SK-N-SH (cell line): Measurements from ENCODE around the gene TEKTIP1. TPM values are rescaled to one million over a fixed set of nuclear protein-coding genes. Genes with fewer than 3 reads are reported as not detected.

ENCODE experiments used
- CTCF ChIA-PET: fragments of 300-600, 350-600 bp; formaldehyde crosslinking; extraction: SDS; loops from one replicate; lab custom pipeline; 2021; lab: Yijun Ruan, JAX
- POLR2A ChIA-PET: fragments of 350-600 bp; sonication (Branson Sonifier 250); formaldehyde crosslinking; extraction: SDS; loops from one replicate; lab custom pipeline; 2020; ENCODE audit warnings: antibody characterized with exemption, inconsistent platforms; lab: Yijun Ruan, JAX
- DNase-seq: peaks from one replicate; pipeline ENCODE4 v3.0.0; 2012
- H2AFZ ChIP-seq: fragments of 200-600 bp; sonication (generic); 2 replicates; pipeline ENCODE4 v1.8.1; 2016; ENCODE audit warnings: antibody characterized with exemption, mild to moderate bottlenecking, low read depth
- H3F3A ChIP-seq: fragments of 200-600 bp; sonication (generic); replicated peaks from 2 replicates; pipeline ENCODE3; 2016; ENCODE audit warnings: antibody characterized with exemption, mild to moderate bottlenecking; ENCODE audit not compliant: insufficient read depth
- H3K27ac ChIP-seq, 2 experiments: fragments of 200-500 bp in 1 of 2; fragments of 200-600 bp in 1 of 2; sonication (Bioruptor generic) in 1 of 2; sonication (generic), shearing (Covaris generic) in 1 of 2; 2 replicates each; pipeline versions ENCODE4 v1.5.1 to v1.6.1; 2014 to 2016; ENCODE audit warnings: low read depth in 2 of 2, inconsistent platforms in 1 of 2, low read length in 1 of 2, mild to moderate bottlenecking in 1 of 2, mixed read lengths in 1 of 2
- H3K27me3 ChIP-seq: fragments of 200-600 bp; sonication (generic), shearing (Covaris generic); 2 replicates; pipeline ENCODE4 v1.6.1; 2016; ENCODE audit warnings: mixed run types; ENCODE audit not compliant: insufficient read depth
- H3K36me3 ChIP-seq, 2 experiments: fragments of 200-500 bp in 1 of 2; fragments of 200-600 bp in 1 of 2; sonication (Bioruptor generic) in 1 of 2; sonication (generic) in 1 of 2; replicated peaks in 1 of 2; 2 replicates each; pipeline versions ENCODE3 to v1.5.1; 2014 to 2016; ENCODE audit warnings: low read length in 1 of 2, mild to moderate bottlenecking in 1 of 2; ENCODE audit not compliant: insufficient read depth in 2 of 2, control insufficient read depth in 1 of 2
- H3K4me1 ChIP-seq, 2 experiments: fragments of 200-500 bp in 1 of 2; fragments of 200-600 bp in 1 of 2; sonication (Bioruptor generic) in 1 of 2; sonication (generic), shearing (Covaris generic) in 1 of 2; 2 replicates each; pipeline versions ENCODE4 v1.5.1 to v1.6.1; 2014 to 2016; ENCODE audit warnings: low read depth in 1 of 2, low read length in 1 of 2, mixed run types in 1 of 2; ENCODE audit not compliant: insufficient read depth in 2 of 2, control insufficient read depth in 1 of 2
- H3K4me2 ChIP-seq: fragments of 200-600 bp; sonication (generic), shearing (Covaris generic); 2 replicates; pipeline ENCODE4 v1.6.1; 2017; ENCODE audit warnings: mixed run types
- H3K4me3 ChIP-seq, 2 experiments: fragments of 200-500 bp in 1 of 2; fragments of 200-600 bp in 1 of 2; sonication (Bioruptor generic) in 1 of 2; sonication (generic), shearing (Covaris generic) in 1 of 2; 2 replicates each; pipeline versions ENCODE4 v1.5.1 to v1.8.1; 2014 to 2016; ENCODE audit warnings: low read depth in 2 of 2, inconsistent platforms in 1 of 2, low read length in 1 of 2, mild to moderate bottlenecking in 1 of 2, mixed read lengths in 1 of 2, moderate library complexity in 1 of 2
- H3K79me2 ChIP-seq: fragments of 200-600 bp; sonication (generic); 2 replicates; pipeline ENCODE4 v1.8.1; 2017; ENCODE audit warnings: mild to moderate bottlenecking; ENCODE audit not compliant: insufficient read depth
- H3K9ac ChIP-seq: fragments of 200-600 bp; sonication (generic); 2 replicates; pipeline ENCODE4 v1.6.1; 2017; ENCODE audit warnings: mixed run types
- H3K9me2 ChIP-seq: fragments of 200-600 bp; sonication (generic); 2 replicates; pipeline ENCODE4 v1.6.1; 2017; ENCODE audit warnings: mixed run types
- H3K9me3 ChIP-seq: fragments of 200-600 bp; sonication (generic); 2 replicates; pipeline ENCODE4 v1.6.1; 2017; ENCODE audit warnings: mixed run types, mild to moderate bottlenecking, moderate library complexity
- H4K20me1 ChIP-seq: fragments of 200-600 bp; sonication (generic); 2 replicates; pipeline ENCODE4 v1.6.1; 2017; ENCODE audit warnings: mild to moderate bottlenecking, mixed run types; ENCODE audit not compliant: insufficient read depth
- ELF1 ChIP-seq: IDR thresholded peaks from 2 replicates; pipeline ENCODE4 v1.4.0; 2012
- EP300 ChIP-seq, 2 experiments: IDR thresholded peaks; 2 replicates each; pipeline versions ENCODE4 v1.4.0 to v1.6.1; 2012; ENCODE audit warnings: borderline replicate concordance in 1 of 2, low read depth in 1 of 2, low read length in 1 of 2
- FOSL2 ChIP-seq: IDR thresholded peaks from 2 replicates; pipeline ENCODE4 v1.4.0; 2012; ENCODE audit warnings: low read depth, mild to moderate bottlenecking, moderate library complexity, borderline replicate concordance
- FOXM1 ChIP-seq: IDR thresholded peaks from 2 replicates; pipeline ENCODE4 v1.4.0; 2012; ENCODE audit warnings: low read depth, mild to moderate bottlenecking
- GATA2 ChIP-seq: sonication (generic); formaldehyde crosslinking; IDR thresholded peaks from 2 replicates; pipeline ENCODE4 v1.5.0; 2020; ENCODE audit warnings: mild to moderate bottlenecking, missing genetic modification reagents
- MAX ChIP-seq: IDR thresholded peaks from 2 replicates; pipeline ENCODE4 v1.4.0; 2012; ENCODE audit warnings: low read depth
- MEF2A ChIP-seq: IDR thresholded peaks from 2 replicates; pipeline ENCODE4 v1.4.0; 2012; ENCODE audit warnings: low read depth, borderline replicate concordance
- NFIC ChIP-seq: IDR thresholded peaks from 2 replicates; pipeline ENCODE4 v1.4.0; 2012; ENCODE audit warnings: borderline replicate concordance
- POLR2AphosphoS5 ChIP-seq: IDR thresholded peaks from 2 replicates; pipeline ENCODE4 v1.6.1; 2012; ENCODE audit warnings: low read depth, low read length
- RAD21 ChIP-seq: IDR thresholded peaks from 2 replicates; pipeline ENCODE4 v1.6.1; 2012; ENCODE audit warnings: mild to moderate bottlenecking, low read length
- RCOR1 ChIP-seq: fragments of 150-350 bp; IDR thresholded peaks from 2 replicates; pipeline ENCODE4 v1.6.1; 2017; ENCODE audit warnings: antibody characterized with exemption, low read length
- RFX5 ChIP-seq: IDR thresholded peaks from 2 replicates; pipeline ENCODE4 v1.6.1; 2012; ENCODE audit warnings: mild to moderate bottlenecking, improper control_type of control experiment, low read length
- RXRA ChIP-seq: IDR thresholded peaks from 2 replicates; pipeline ENCODE4 v1.4.0; 2012; ENCODE audit warnings: low read depth, mild to moderate bottlenecking, borderline replicate concordance
- SIN3A ChIP-seq: IDR thresholded peaks from 2 replicates; pipeline ENCODE4 v1.6.1; 2012; ENCODE audit warnings: low read depth, mild to moderate bottlenecking, low read length, moderate library complexity, borderline replicate concordance
- TEAD4 ChIP-seq: IDR thresholded peaks from 2 replicates; pipeline ENCODE4 v1.4.0; 2012; ENCODE audit warnings: mild to moderate bottlenecking, borderline replicate concordance; ENCODE audit not compliant: insufficient read depth
- USF1 ChIP-seq: IDR thresholded peaks from 2 replicates; pipeline ENCODE4 v1.4.0; 2012; ENCODE audit warnings: low read depth, borderline replicate concordance
- USF2 ChIP-seq: fragments of 150-350 bp; IDR thresholded peaks from 2 replicates; pipeline ENCODE4 v1.6.1; 2017; ENCODE audit warnings: antibody characterized with exemption, low read length, low read depth, borderline replicate concordance
- YY1 ChIP-seq: IDR thresholded peaks from 2 replicates; pipeline ENCODE4 v1.4.0; 2012; ENCODE audit warnings: low read depth, mild to moderate bottlenecking
- WGBS: methylation state at CpG from one replicate; pipeline ENCODE4 v1.1.6; 2017; ENCODE audit warnings: low lambda C conversion rate; 5-methylcytosine and 5-hydroxymethylcytosine counted together
- polyA plus RNA-seq, 3 experiments: library from polyadenylated mRNA; depleted of rRNA; stranded (reverse); fragments of >200 nt; gene quantifications; 2 replicates each; pipeline ENCODE4 v1.2.3, GENCODE V29; 2012
- TF ChIP-seq, protein P1 (sequence below): fragments of 150-350 bp; IDR thresholded peaks from 2 replicates; pipeline ENCODE4 v1.6.1; 2016; ENCODE audit warnings: mild to moderate bottlenecking, low read depth, low read length

Gene TEKTIP1
- polyA plus RNA-seq, 1 of the 3 experiments (the other 2 are of a cell fraction), result 0.12 TPM

DNA sequence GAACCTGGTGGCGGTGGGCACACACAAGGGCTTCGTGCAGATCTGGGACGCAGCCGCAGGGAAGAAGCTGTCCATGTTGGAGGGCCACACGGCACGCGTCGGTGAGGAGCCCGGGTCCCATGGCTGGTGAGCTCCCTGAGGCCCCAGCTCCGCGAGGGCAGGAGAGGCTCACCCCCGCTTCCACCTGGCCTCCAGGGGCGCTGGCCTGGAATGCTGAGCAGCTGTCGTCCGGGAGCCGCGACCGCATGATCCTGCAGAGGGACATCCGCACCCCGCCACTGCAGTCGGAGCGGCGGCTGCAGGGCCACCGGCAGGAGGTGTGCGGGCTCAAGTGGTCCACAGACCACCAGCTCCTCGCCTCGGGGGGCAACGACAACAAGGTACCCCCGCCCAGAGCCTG, 7.3 kb upstream of the TEKTIP1 start (continued):
- TF ChIP-seq, protein P1, sequence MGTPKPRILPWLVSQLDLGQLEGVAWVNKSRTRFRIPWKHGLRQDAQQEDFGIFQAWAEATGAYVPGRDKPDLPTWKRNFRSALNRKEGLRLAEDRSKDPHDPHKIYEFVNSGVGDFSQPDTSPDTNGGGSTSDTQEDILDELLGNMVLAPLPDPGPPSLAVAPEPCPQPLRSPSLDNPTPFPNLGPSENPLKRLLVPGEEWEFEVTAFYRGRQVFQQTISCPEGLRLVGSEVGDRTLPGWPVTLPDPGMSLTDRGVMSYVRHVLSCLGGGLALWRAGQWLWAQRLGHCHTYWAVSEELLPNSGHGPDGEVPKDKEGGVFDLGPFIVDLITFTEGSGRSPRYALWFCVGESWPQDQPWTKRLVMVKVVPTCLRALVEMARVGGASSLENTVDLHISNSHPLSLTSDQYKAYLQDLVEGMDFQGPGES, result no peak
- no peak for TF ChIP-seq RAD21
- no peak for TF ChIP-seq ELF1
- no peak for TF ChIP-seq YY1
- no peak for TF ChIP-seq RXRA

DNA sequence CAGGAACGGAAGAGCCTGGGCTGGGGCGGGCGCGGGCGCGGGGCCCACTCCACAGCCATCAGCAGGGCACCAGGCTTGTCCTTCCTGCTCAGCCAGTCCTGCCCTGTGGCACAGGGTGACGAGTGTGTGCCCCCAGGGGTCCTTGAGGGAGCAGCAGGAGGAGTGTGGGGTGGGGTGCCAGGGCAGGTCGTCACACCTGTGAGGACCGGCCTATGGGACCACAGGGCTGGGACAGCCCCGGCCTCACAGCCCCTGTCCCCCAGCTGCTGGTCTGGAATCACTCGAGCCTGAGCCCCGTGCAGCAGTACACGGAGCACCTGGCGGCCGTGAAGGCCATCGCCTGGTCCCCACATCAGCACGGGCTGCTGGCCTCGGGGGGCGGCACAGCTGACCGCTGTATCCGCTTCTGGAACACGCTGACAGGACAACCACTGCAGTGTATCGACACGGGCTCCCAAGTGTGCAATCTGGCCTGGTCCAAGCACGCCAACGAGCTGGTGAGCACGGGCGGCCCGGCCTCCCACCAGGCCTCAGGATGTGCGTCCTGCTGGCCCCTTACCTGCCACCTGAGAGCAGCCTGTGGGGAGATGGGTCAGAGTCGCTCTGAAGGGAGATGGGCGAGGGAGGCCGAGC, 6.7 kb upstream of the TEKTIP1 start:
- H3K36me3 ChIP-seq, result peaks cover under 1 to 52% of the 10 kb centered on the region in 2 experiments
- CTCF ChIA-PET, result interaction anchor here (1.2 to 1.4 kb wide), 2 partner anchors 13 to 54 kb away, joined by 3 to 6 read pairs; no protein-coding TSS in a partner anchor
- WGBS, result 93% methylated on average over 12 of the region's 33 CpGs

GRCh38 chr19:3533033-3533432, 5.9 kb upstream of the TEKTIP1 start:
- WGBS, result 85% methylated on average over 4 of the region's 17 CpGs
- no peak for DNase-seq
- H3K4me1 ChIP-seq, result no peaks in the 10 kb centered on the region; a peak in 1 of 4 replicates
- H3K27me3 ChIP-seq, result no peaks in the 10 kb centered on the region
- no peaks in the 10 kb centered on the region for H3K9me3 ChIP-seq
- H3K9ac ChIP-seq, result no peak overlapping the region
- POLR2A ChIA-PET, result no interaction called here
- CTCF ChIA-PET, result interaction anchor here (1.2 kb wide), 1 partner anchor 12 kb away, joined by 6 read pairs; no protein-coding TSS in a partner anchor
- peaks cover 9% of the 10 kb centered on the region for H4K20me1 ChIP-seq
- no peak overlapping the region for H3K4me2 ChIP-seq
- H3K9me2 ChIP-seq, result no peaks in the 10 kb centered on the region
- H3K4me3 ChIP-seq, result no peak overlapping the region
- peaks cover 4% of the 10 kb centered on the region for H3F3A ChIP-seq
- H3K27ac ChIP-seq, result no peak overlapping the region
- H3K79me2 ChIP-seq, result no peaks in the 10 kb centered on the region
- TF ChIP-seq EP300 (IDR thresholded peaks at IDR 0.05; ENCODE audit: borderline replicate concordance in 1 of 2, low read depth in 1 of 2, low read length in 1 of 2) (no peak), GATA2 (no peak), FOXM1 (no peak), YY1 (no peak), NFIC (no peak), MEF2A (no peak), RCOR1 (no peak), USF1 (no peak), RFX5 (no peak), POLR2AphosphoS5 (no peak), RXRA (no peak), SIN3A (no peak), USF2 (no peak), TEAD4 (no peak), FOSL2 (no peak)
- H2AFZ ChIP-seq, result no peak overlapping the region
- H3K36me3 ChIP-seq, result peaks cover 0 to 48% of the 10 kb centered on the region in 2 experiments

More for the DNA sequence above, 6.7 kb upstream of the TEKTIP1 start:
- H3K4me1 ChIP-seq, result no peaks in the 10 kb centered on the region; a peak in 1 of 4 replicates
- no peak for DNase-seq
- no peak for TF ChIP-seq MAX
- TF ChIP-seq SIN3A, result no peak
- TF ChIP-seq, all 33 proteins: peak for 0
- no peak overlapping the region for H3K9ac ChIP-seq
- H3K27me3 ChIP-seq, result no peaks in the 10 kb centered on the region
- no peak overlapping the region for H3K27ac ChIP-seq
- H3K9me2 ChIP-seq, result no peaks in the 10 kb centered on the region
- no peaks in the 10 kb centered on the region for H3K79me2 ChIP-seq
- POLR2A ChIA-PET, result no interaction called here
- H2AFZ ChIP-seq, result no peak overlapping the region
- no peaks in the 10 kb centered on the region for H3K9me3 ChIP-seq
- peaks cover 9% of the 10 kb centered on the region for H4K20me1 ChIP-seq
- H3K4me3 ChIP-seq, result no peak overlapping the region
- H3F3A ChIP-seq, result no peaks in the 10 kb centered on the region
- H3K4me2 ChIP-seq, result no peak overlapping the region
